HG02943 (cell line): ENCODE results near the gene NXPE4.

Source experiments
- ATAC-seq: cut with Tn5 transposase; IDR thresholded peaks from one replicate; pipeline ENCODE4 v1.9.1; 2021; ENCODE audit warnings: mild to moderate bottlenecking, low read depth, moderate library complexity; ENCODE audit not compliant: unreplicated experiment

Gene NXPE4

GRCh38 chr11:114563077-114563476, 32.5 kb downstream of the NXPE4 start:
- no peak for ATAC-seq

- ATAC-seq, result no peak
Measured at GRCh38 chr11:114562166-114562916, 33.2 kb downstream of the NXPE4 start.

DNA sequence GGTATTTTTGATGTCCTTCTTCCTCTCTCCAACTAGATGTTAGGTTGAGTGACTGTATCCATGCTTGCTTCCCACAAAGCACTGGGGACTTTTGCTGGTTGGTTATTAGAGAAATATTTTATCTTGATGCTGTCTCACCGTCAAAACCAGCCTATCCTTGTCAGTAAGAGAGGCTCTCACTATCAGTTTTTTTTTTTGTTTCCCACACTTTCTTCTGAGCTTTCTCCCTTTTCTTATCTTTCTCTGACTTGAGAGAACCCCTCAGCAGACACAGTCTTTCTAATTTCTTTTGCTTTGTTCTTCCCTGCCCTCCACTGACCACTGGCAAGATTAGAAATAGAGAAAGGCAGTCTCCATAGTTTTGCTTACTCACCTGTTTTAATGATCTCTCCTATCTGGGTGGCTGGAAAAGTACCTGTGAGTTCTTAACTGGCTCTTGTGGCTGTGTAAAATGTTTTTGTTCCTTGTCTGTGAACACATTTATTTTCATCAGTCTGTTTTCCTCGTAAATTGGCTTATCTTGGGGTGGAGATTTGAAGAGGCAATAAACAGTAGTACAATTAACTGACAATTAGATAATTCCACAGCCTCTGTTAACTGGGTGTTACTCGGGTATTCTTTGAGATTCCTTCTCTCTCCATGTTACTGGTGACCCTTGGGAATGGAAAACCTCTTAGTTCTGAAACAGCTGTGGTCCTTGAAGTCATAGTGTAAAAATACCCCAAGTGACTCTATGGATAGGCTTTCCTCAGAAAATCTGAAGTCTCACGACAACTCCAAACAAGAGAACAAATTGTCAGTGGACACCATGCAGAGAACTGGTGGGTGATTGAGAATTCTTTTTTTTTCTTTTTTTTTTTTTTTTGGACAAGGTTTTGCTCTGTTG, 35.9 kb downstream of the NXPE4 start, which contains the start of gene NXPE1:
Gene NXPE1, minus strand, starts transcription at position 457 of the 886 bp plus-strand sequence. CDS start 8,680 bp downstream, outside the sequence.
- no peak for ATAC-seq

DNA sequence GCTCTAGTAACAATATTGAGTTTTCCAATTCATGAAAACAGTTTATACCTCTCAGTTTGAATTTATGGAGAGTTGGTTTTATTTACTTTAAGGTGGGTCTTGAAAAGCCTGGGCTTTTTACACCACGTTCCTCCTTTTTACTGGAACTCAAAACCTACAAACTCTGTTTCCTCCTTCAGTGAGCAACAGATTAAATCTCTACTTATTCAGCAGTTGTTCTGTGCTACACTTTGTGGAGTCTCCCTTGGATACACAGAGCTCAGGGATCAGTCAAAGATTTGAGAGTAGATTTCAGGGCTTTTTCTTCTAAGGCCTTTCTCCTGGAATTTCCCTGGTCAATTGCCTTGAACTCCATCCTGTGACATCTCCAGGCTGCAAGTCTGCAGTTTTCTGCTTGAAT, 39.5 kb downstream of the NXPE4 start:
- no peak for ATAC-seq

DNA sequence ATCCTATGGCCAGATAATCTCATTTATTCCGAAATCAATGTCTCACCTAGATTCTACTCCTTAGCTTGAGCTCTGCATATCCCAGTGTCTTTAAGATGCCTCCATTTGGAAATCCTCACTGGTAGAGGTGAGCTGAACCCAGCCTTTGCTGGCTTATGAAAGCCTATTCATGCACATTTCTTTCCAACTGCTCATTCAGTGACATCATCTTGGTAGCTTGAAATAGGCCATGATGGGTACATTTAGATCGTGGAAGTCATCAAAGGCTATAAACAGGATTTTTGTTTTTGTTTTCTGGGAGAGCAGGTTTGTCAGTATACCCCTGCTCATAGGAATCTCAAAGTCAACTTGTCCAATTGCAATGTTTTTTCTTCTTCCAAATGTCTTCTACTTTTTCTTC, 41.9 kb downstream of the NXPE4 start:
- ATAC-seq, result no peak

- ATAC-seq, result no peak
Measured at GRCh38 chr11:114551060-114551459, 44.5 kb downstream of the NXPE4 start.

DNA sequence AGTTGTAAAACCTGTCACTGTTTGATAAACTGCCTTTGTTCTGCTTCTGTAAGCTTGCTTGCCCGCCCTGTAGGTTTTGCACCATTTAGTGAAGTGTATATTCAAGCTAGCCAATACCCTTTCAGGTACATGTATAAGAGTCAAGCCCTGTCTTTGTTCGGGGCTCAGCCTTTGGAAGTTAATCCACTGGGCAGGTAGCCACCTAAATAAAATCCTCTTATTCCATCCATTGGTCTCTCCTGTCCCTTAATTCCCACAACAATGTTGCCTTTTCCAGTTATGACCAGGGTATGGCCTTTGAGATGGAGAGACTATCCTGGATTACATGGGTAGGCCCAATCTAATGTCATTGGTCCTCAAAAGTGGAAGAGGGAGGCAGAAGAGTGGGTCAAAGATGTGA, 69.9 kb downstream of the NXPE4 start:
- ATAC-seq, result no peak

DNA sequence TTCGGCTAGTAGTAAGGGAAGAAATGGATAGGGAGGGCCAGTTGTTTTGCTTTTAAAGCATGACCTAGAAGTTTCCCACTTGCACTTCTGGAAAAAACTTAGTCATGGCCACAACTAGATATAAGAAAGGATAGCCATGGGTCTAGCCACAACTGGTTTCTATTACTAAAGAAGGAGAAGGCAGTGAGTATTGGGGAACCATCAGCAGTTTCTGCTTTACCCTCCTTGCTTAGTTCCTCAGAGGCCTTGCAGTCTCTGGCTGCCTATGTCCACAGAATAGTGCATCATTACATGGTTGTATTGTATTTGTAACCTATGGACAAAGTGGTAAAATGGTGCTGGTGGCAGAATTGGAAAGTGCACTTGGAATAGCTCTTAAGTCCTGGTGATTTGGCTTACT, 71.5 kb downstream of the NXPE4 start:
- no peak for ATAC-seq

GRCh38 chr11:114522818-114523217, 72.8 kb downstream of the NXPE4 start:
- no peak for ATAC-seq
